ENCODE results near the gene BUD31.

DNA sequence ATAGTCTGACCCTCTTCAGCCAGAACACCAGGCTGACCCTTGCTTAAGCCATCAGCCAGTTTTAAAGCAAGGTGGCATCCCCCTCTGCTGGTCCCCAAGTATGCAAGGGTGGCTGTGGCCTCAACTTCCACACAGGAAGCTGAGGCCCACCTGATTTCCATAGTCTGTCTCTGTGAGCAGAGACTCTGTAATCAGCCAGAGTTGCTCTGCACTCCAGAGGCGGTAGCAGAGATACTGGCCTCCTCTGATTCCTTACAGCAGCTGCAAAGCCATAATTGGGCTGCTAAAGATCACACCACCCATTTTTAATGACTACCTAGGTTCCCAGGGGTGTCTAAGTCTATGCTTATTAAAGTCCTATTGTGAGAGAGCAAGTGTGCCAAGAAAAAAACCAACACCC is 2.2 kb upstream of the BUD31 start:
- TF ChIP-seq YY1 (IDR thresholded peaks at IDR 0.05; ENCODE audit: insufficient read depth, insufficient read length) (no peak), ZNF274 (IDR thresholded peaks at IDR 0.05; ENCODE audit: low read depth, low read length) (no peak), SUZ12 (IDR thresholded peaks at IDR 0.05; ENCODE audit: extremely low read depth, insufficient read depth, insufficient read length) (no peak)

Data from NT2/D1 (cell line).